ENCODE data around the gene CSTPP1.
"Not testable (repeated sequence)": the region's sequence is repeated elsewhere in the genome, so short reads cannot be mapped to it uniquely, and the experiment has no call there.

The CSTPP1 gene

GRCh38 chr11:47052576-47052975, 116.0 kb downstream of the CSTPP1 start:
- DNase-seq, result no peak

GRCh38 chr11:47055534-47055933, 119.0 kb downstream of the CSTPP1 start:
- no peak for DNase-seq

GRCh38 chr11:47056261-47056915, 119.8 kb downstream of the CSTPP1 start:
- no peak for DNase-seq

GRCh38 chr11:47057365-47057764, 120.8 kb downstream of the CSTPP1 start:
- DNase-seq, result no peak

- DNase-seq, result no peak
Measured at GRCh38 chr11:47060807-47061206, 124.2 kb downstream of the CSTPP1 start.

- no peak for DNase-seq
Measured at GRCh38 chr11:47061429-47062178, 125.0 kb downstream of the CSTPP1 start.

GRCh38 chr11:47062736-47063135, 126.2 kb downstream of the CSTPP1 start:
- DNase-seq, result no peak

GRCh38 chr11:47067401-47067800, 130.8 kb downstream of the CSTPP1 start:
- DNase-seq, result no peak

- no peak for DNase-seq
Measured at GRCh38 chr11:47070769-47071168, 134.2 kb downstream of the CSTPP1 start.

GRCh38 chr11:47071341-47071740, 134.8 kb downstream of the CSTPP1 start:
- DNase-seq, result no peak

GRCh38 chr11:47071791-47072261, 135.3 kb downstream of the CSTPP1 start:
- no peak for DNase-seq

- DNase-seq, result no peak
Measured at GRCh38 chr11:47078751-47079521, 142.4 kb downstream of the CSTPP1 start.

GRCh38 chr11:47080775-47081174, 144.2 kb downstream of the CSTPP1 start:
- not testable (repeated sequence) for DNase-seq

- DNase-seq, result no peak
Measured at GRCh38 chr11:47083913-47084312, 147.4 kb downstream of the CSTPP1 start.

- DNase-seq, result no peak
Measured at GRCh38 chr11:47087801-47088200, 151.2 kb downstream of the CSTPP1 start.

GRCh38 chr11:47093541-47093940, 157.0 kb downstream of the CSTPP1 start:
- no peak for DNase-seq

GRCh38 chr11:47096871-47097270, 160.3 kb downstream of the CSTPP1 start:
- not testable (repeated sequence) for DNase-seq

GRCh38 chr11:47098223-47098622, 161.7 kb downstream of the CSTPP1 start:
- DNase-seq, result not testable (repeated sequence)

GRCh38 chr11:47099214-47099917, 162.8 kb downstream of the CSTPP1 start:
- DNase-seq, result no peak

- DNase-seq, result no peak
Measured at GRCh38 chr11:47099918-47100315, 163.4 kb downstream of the CSTPP1 start.

- no peak for DNase-seq
Measured at GRCh38 chr11:47101406-47101805, 164.8 kb downstream of the CSTPP1 start.

- DNase-seq, result no peak
Measured at GRCh38 chr11:47104261-47104950, 167.8 kb downstream of the CSTPP1 start.
